GM19455 (cell line): Measurements from ENCODE around the gene CCM2.
"Not testable (repeated sequence)": the region's sequence is repeated elsewhere in the genome, so short reads cannot be mapped to it uniquely, and the experiment has no call there.

Experiments
- ATAC-seq: cut with Tn5 transposase; IDR thresholded peaks from one replicate; pipeline ENCODE4 v1.9.1; 2021; ENCODE audit not compliant: unreplicated experiment

CCM2 gene

GRCh38 chr7:45032421-45032820 is 32.4 kb downstream of the CCM2 start:
- ATAC-seq, result no peak

GRCh38 chr7:45033261-45033930 is 33.4 kb downstream of the CCM2 start:
- ATAC-seq, result no peak

GRCh38 chr7:45033931-45034290 is 33.9 kb downstream of the CCM2 start:
- ATAC-seq, result no peak

GRCh38 chr7:45034710-45035109 is 34.7 kb downstream of the CCM2 start:
- not testable (repeated sequence) for ATAC-seq

GRCh38 chr7:45035371-45035770 is 35.4 kb downstream of the CCM2 start:
- ATAC-seq, result no peak

- no peak for ATAC-seq
These were observed 35.9 kb downstream of the CCM2 start for GRCh38 chr7:45035893-45036292.

- ATAC-seq, result no peak
These were observed 36.3 kb downstream of the CCM2 start for GRCh38 chr7:45036317-45036716.

GRCh38 chr7:45036796-45037195 is 36.8 kb downstream of the CCM2 start:
- no peak for ATAC-seq

- no peak for ATAC-seq
These were observed 37.9 kb downstream of the CCM2 start for GRCh38 chr7:45037876-45038275.

- ATAC-seq, result no peak
These were observed 39.1 kb downstream of the CCM2 start for GRCh38 chr7:45039106-45039505.

- no peak for ATAC-seq
These were observed 44.3 kb downstream of the CCM2 start for GRCh38 chr7:45044338-45044737.

- ATAC-seq, result no peak
These were observed 48.7 kb downstream of the CCM2 start for GRCh38 chr7:45048748-45049147.

GRCh38 chr7:45050198-45050597 is 50.2 kb downstream of the CCM2 start:
- no peak for ATAC-seq

GRCh38 chr7:45052011-45052410 is 52.0 kb downstream of the CCM2 start:
- no peak for ATAC-seq

GRCh38 chr7:45053401-45053800 is 53.4 kb downstream of the CCM2 start:
- no peak for ATAC-seq

GRCh38 chr7:45053941-45054340 is 53.9 kb downstream of the CCM2 start:
- ATAC-seq, result no peak

- ATAC-seq, result no peak
These were observed 54.4 kb downstream of the CCM2 start for GRCh38 chr7:45054442-45054841.

GRCh38 chr7:45055016-45055415 is 55.0 kb downstream of the CCM2 start:
- no peak for ATAC-seq

GRCh38 chr7:45055594-45056219 is 55.7 kb downstream of the CCM2 start:
- ATAC-seq, result no peak

GRCh38 chr7:45057878-45058277 is 57.9 kb downstream of the CCM2 start:
- no peak for ATAC-seq

- no peak for ATAC-seq
These were observed 60.3 kb downstream of the CCM2 start for GRCh38 chr7:45060295-45060694.

GRCh38 chr7:45061352-45061751 is 61.4 kb downstream of the CCM2 start:
- ATAC-seq, result no peak
